ENCODE measurements around the gene UNC93A. TPM values are rescaled to one million over a fixed set of nuclear protein-coding genes. Genes with fewer than 3 reads are reported as not detected.
A peak's percentile ranks its signal among the peaks of the same experiment; 100 is the strongest.
"Not testable (repeated sequence)": the region's sequence is repeated elsewhere in the genome, so short reads cannot be mapped to it uniquely, and the experiment has no call there.

UNC93A gene
- not detected for total RNA-seq (ENCODE audit: unreplicated experiment)
- long read RNA-seq, result 0 reads

DNA sequence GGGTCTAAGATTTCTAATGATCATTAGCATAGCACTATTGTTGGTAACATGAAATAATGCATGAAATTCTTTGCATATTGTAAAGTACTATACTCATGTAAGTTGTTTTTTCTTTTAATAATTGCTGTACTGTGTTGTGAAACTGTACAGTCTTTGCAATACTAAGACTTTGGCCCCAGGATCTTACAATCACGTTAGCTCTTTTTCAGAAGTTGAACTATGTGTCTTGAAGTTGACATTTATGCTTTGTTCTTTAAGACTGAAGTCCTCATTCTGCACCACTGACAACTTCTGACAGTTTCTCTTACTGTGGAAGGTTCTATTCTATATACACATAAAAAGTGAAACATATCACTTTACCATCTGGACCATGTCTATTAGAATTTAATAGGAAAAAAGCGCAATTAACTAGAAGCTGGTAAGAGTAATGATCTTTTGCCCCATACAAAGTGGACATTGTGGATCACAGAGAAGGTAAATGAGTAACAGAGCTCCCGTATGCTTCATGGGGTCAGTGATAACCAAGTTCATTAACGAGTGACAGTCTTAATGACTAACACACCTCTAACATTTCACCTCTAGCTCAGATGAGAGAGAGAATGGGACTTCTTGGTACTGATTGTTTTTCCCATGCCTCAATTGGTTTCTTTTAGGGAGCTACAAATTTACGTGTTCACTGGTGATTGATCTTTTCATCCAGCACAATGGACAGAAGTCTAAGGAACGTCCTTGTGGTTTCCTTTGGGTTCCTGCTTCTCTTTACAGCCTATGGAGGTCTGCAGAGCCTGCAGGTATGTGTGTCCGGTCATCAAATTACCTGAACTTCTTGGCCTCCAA lies at the start of gene UNC93A:
TSS of gene UNC93A (plus strand) at position 530 of the 837 bp plus-strand sequence. CDS start at position 705, 175 bp downstream.
- TF ChIP-seq, protein P1, sequence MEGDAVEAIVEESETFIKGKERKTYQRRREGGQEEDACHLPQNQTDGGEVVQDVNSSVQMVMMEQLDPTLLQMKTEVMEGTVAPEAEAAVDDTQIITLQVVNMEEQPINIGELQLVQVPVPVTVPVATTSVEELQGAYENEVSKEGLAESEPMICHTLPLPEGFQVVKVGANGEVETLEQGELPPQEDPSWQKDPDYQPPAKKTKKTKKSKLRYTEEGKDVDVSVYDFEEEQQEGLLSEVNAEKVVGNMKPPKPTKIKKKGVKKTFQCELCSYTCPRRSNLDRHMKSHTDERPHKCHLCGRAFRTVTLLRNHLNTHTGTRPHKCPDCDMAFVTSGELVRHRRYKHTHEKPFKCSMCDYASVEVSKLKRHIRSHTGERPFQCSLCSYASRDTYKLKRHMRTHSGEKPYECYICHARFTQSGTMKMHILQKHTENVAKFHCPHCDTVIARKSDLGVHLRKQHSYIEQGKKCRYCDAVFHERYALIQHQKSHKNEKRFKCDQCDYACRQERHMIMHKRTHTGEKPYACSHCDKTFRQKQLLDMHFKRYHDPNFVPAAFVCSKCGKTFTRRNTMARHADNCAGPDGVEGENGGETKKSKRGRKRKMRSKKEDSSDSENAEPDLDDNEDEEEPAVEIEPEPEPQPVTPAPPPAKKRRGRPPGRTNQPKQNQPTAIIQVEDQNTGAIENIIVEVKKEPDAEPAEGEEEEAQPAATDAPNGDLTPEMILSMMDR (IDR thresholded peaks at IDR 0.05; ENCODE audit: unreplicated experiment), result no peak
- H3K27ac Mint-ChIP-seq (ENCODE audit: unreplicated experiment), result peak within 1 kb of the TSS; percentile 84
- H3K9me3 Mint-ChIP-seq (ENCODE audit: unreplicated experiment), result no peaks in the 10 kb centered on the region
- H3K36me3 Mint-ChIP-seq (ENCODE audit: low read depth, unreplicated experiment), result no peaks in the 10 kb centered on the region
- no peak within 1 kb of the TSS for H3K4me3 Mint-ChIP-seq (ENCODE audit: unreplicated experiment)
- H3K4me1 Mint-ChIP-seq (ENCODE audit: unreplicated experiment), result peaks cover 19% of the 10 kb centered on the region
- no peak for DNase-seq (ENCODE audit: low spot score)
- peaks cover under 1% of the 10 kb centered on the region for H3K27me3 Mint-ChIP-seq (ENCODE audit: unreplicated experiment)

DNA sequence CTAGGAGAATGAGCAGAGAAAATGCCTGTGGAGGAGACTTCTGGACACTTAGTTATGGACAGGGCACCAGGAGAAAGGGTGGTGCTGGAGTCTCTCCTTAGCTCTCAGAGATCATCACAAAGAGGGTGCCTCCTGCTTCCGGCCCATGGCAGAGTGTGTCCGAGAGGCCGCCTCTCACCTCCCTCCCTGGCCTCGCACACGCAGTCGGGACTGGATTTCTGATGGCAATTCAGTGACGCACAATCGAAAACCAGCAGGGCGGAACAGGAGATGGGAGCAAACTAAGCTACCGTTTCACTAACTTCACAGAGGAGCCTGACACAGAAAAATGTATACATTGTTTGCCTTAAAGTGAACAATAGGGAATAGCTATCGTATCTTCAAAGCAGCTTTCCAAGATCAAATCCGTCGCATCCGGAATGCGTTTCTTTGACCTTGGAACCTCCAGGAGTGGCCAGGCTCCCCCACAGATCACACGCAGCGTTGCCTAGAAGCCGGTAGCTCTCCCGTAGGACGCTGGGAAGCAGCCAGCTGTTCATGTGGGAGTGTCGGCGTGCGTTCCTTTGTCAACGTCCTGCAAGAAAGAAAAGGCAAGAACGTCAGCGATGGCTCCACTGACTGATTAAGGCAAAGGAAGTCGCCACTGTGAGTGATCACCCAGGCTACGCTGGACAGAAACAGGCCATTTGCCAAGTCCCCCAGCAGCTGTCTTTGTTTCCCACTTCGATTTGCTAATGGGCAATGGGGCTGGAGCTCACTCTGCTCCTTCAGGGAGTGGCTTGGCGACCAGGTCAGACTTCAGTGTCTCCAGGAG lies 49.6 kb upstream of the UNC93A start:
- not testable (repeated sequence) for H3K27ac Mint-ChIP-seq (ENCODE audit: unreplicated experiment); H3K4me3 Mint-ChIP-seq (ENCODE audit: unreplicated experiment); H3K9me3 Mint-ChIP-seq (ENCODE audit: unreplicated experiment); H3K36me3 Mint-ChIP-seq (ENCODE audit: low read depth, unreplicated experiment); H3K27me3 Mint-ChIP-seq (ENCODE audit: unreplicated experiment); DNase-seq (ENCODE audit: low spot score)
- H3K4me1 Mint-ChIP-seq (ENCODE audit: unreplicated experiment), result peaks cover 37% of the 10 kb centered on the region

DNA sequence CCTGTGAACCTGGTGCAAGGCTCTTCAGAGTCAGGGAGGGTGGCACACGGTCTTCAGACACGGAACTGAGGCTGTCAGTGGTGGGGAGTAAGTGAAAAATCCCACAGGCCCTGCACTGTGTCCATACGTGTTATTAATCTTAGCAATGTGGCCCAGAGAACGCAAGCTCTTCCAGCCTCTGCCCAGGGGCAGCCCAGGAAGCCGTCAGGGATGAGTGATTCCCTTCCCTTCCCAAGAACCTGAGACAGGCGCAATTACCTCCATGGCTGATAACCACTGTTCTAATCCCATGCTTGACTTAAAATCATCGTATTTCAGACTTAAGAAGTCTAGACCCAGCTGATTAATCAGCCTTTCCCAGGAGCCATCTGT lies 49.0 kb upstream of the UNC93A start:
- not testable (repeated sequence) for H3K4me3 Mint-ChIP-seq (ENCODE audit: unreplicated experiment); H3K27me3 Mint-ChIP-seq (ENCODE audit: unreplicated experiment); H3K27ac Mint-ChIP-seq (ENCODE audit: unreplicated experiment); H3K36me3 Mint-ChIP-seq (ENCODE audit: low read depth, unreplicated experiment); DNase-seq (ENCODE audit: low spot score); H3K9me3 Mint-ChIP-seq (ENCODE audit: unreplicated experiment)
- peaks cover 31% of the 10 kb centered on the region for H3K4me1 Mint-ChIP-seq (ENCODE audit: unreplicated experiment)

DNA sequence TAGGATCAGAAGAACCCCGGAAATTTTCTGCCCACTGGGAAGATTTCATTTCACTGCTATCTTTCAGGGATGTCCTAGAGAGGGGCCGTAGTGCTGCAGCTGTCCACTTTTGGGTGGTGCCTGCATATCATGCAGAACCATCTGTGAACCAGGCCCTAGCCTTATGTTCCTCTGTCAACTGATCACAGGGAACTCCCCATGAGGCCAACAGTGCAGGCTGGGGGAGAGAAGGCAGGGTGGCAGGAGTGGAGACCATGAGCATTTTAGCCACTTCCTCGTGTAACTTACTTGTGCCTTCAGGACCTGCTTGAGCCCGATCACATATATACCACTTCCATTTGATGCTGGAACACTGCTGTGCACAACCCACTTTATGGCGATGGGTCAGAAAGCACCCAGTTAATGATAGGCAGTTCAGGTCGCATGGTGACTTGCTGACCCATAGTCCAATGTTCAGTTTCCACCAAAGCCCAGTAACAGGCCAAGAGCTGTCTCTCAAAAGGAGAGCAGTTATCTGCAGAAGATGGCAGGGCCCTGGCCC lies 48.5 kb upstream of the UNC93A start:
- H3K27me3 Mint-ChIP-seq (ENCODE audit: unreplicated experiment); H3K4me3 Mint-ChIP-seq (ENCODE audit: unreplicated experiment); H3K9me3 Mint-ChIP-seq (ENCODE audit: unreplicated experiment); DNase-seq (ENCODE audit: low spot score); H3K27ac Mint-ChIP-seq (ENCODE audit: unreplicated experiment); H3K36me3 Mint-ChIP-seq (ENCODE audit: low read depth, unreplicated experiment): not testable (repeated sequence)
- H3K4me1 Mint-ChIP-seq (ENCODE audit: unreplicated experiment), result peaks cover 26% of the 10 kb centered on the region

DNA sequence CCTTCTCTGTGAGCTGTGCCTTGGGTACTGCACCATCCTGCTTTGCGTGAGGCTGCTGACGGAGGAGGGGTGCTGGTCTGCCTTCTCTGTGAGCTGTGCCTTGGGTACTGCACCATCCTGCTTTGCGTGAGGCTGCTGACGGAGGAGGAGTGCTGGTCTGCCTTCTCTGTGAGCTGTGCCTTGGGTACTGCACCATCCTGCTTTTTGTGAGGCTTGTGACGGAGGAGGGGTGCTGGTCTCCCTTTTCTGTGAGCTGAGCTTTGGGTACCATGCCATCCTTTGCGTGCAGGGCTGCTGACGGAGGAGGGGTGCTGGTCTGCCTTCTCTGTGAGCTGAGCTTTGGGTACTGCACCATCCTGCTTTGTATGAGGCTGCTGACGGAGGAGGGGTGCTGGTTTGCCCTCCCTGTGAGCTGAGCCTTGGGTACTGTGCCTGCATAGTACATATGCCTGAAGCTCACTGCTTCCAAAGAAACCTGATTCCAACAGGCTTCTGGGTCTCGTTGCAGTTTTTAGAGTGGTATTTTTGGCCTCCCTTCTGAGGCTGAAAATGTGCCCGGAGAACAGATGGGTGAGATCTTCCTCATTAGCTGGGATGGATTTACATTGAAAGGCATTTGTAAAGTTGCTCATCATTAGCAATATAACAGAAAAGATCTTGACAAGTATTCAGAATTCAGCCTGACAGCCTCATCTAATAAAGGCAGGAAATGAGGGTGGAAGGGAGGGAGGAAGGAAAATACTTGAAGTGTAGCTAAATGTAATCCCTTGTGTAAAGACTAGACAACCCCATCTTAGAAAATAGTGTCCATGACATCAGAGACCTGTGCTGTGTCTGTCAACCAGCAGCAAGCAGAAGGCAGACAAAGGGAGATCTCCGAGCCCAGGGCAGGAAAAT lies 46.8 kb upstream of the UNC93A start:
- Mint-ChIP-seq H3K4me3 (ENCODE audit: unreplicated experiment) (no peak overlapping the region), H3K4me1 (ENCODE audit: unreplicated experiment) (peaks cover 24% of the 10 kb centered on the region)
- DNase-seq (ENCODE audit: low spot score), result no peak

More for the DNA sequence above, 46.8 kb upstream of the UNC93A start:
- TF ChIP-seq, protein P1 (IDR thresholded peaks at IDR 0.05; ENCODE audit: unreplicated experiment), result no peak
- Mint-ChIP-seq H3K9me3 (ENCODE audit: unreplicated experiment) (no peaks in the 10 kb centered on the region), H3K27me3 (ENCODE audit: unreplicated experiment) (peaks cover 2% of the 10 kb centered on the region), H3K36me3 (ENCODE audit: low read depth, unreplicated experiment) (no peaks in the 10 kb centered on the region), H3K27ac (ENCODE audit: unreplicated experiment) (no peak overlapping the region)

Data from endothelial cell (in vitro differentiated cells).